ENCODE data around the gene AFP.

Gene AFP

GRCh38 chr4:73396993-73397972 is 38.7 kb upstream of the AFP start:
- Histone ChIP-seq H3K27ac (ENCODE audit: low read depth, low read length) (no peak overlapping the region), H2AFZ (ENCODE audit: low read depth, low read length, severe bottlenecking) (no peak overlapping the region), H3K9me2 (replicated peaks; ENCODE audit: insufficient read depth, low read length) (no peaks in the 10 kb centered on the region), H3K9me3 (ENCODE audit: insufficient read depth, low read length) (no peaks in the 10 kb centered on the region), H3K79me2 (ENCODE audit: insufficient read depth, low read length) (no peaks in the 10 kb centered on the region), H3K4me3 (ENCODE audit: insufficient read depth, low read length, poor library complexity, severe bottlenecking) (no peak overlapping the region), H3K4me2 (ENCODE audit: low read depth, low read length, poor library complexity, severe bottlenecking) (no peak overlapping the region), H3F3A (ENCODE audit: insufficient read depth) (no peaks in the 10 kb centered on the region), H4K20me1 (ENCODE audit: low read depth, low read length) (no peaks in the 10 kb centered on the region), H3K9ac (ENCODE audit: low read length) (no peak overlapping the region), H3K36me3 (ENCODE audit: low read length) (no peaks in the 10 kb centered on the region), H3K27me3 (ENCODE audit: low read length) (no peaks in the 10 kb centered on the region)
- no peak for TF ChIP-seq EZH2phosphoT487 (conservative IDR thresholded peaks at IDR 0.05; ENCODE audit: low read length)
- TF ChIP-seq CTCF (IDR thresholded peaks at IDR 0.05; ENCODE audit: insufficient read depth, low read length, poor library complexity, severe bottlenecking) = no peak

GRCh38 chr4:73401412-73401811 is 34.6 kb upstream of the AFP start:
- Histone ChIP-seq H3K27ac (ENCODE audit: low read depth, low read length) (no peak overlapping the region), H3K27me3 (ENCODE audit: low read length) (no peaks in the 10 kb centered on the region), H3K9me3 (ENCODE audit: insufficient read depth, low read length) (no peaks in the 10 kb centered on the region), H3K79me2 (ENCODE audit: insufficient read depth, low read length) (no peaks in the 10 kb centered on the region), H3K4me3 (ENCODE audit: insufficient read depth, low read length, poor library complexity, severe bottlenecking) (no peak overlapping the region), H3K9me2 (replicated peaks; ENCODE audit: insufficient read depth, low read length) (no peaks in the 10 kb centered on the region), H3K4me2 (ENCODE audit: low read depth, low read length, poor library complexity, severe bottlenecking) (no peak overlapping the region), H3K9ac (ENCODE audit: low read length) (no peak overlapping the region), H3F3A (ENCODE audit: insufficient read depth) (no peaks in the 10 kb centered on the region), H3K36me3 (ENCODE audit: low read length) (no peaks in the 10 kb centered on the region), H4K20me1 (ENCODE audit: low read depth, low read length) (no peaks in the 10 kb centered on the region), H2AFZ (ENCODE audit: low read depth, low read length, severe bottlenecking) (no peak overlapping the region)
- TF ChIP-seq CTCF (IDR thresholded peaks at IDR 0.05; ENCODE audit: insufficient read depth, low read length, poor library complexity, severe bottlenecking) = no peak
- TF ChIP-seq EZH2phosphoT487 (conservative IDR thresholded peaks at IDR 0.05; ENCODE audit: low read length) = no peak

- Histone ChIP-seq H3K4me3 (ENCODE audit: insufficient read depth, low read length, poor library complexity, severe bottlenecking) (no peak within 1 kb of the TSS), H3F3A (ENCODE audit: insufficient read depth) (no peaks in the 10 kb centered on the region), H3K27me3 (ENCODE audit: low read length) (no peaks in the 10 kb centered on the region), H3K27ac (ENCODE audit: low read depth, low read length) (no peak within 1 kb of the TSS), H4K20me1 (ENCODE audit: low read depth, low read length) (no peaks in the 10 kb centered on the region), H3K9ac (ENCODE audit: low read length) (no peak within 1 kb of the TSS), H3K79me2 (ENCODE audit: insufficient read depth, low read length) (no peaks in the 10 kb centered on the region), H3K9me2 (replicated peaks; ENCODE audit: insufficient read depth, low read length) (no peaks in the 10 kb centered on the region), H2AFZ (ENCODE audit: low read depth, low read length, severe bottlenecking) (no peak within 1 kb of the TSS), H3K36me3 (ENCODE audit: low read length) (no peaks in the 10 kb centered on the region), H3K9me3 (ENCODE audit: insufficient read depth, low read length) (no peaks in the 10 kb centered on the region), H3K4me2 (ENCODE audit: low read depth, low read length, poor library complexity, severe bottlenecking) (no peak within 1 kb of the TSS)
- no peak for TF ChIP-seq CTCF (IDR thresholded peaks at IDR 0.05; ENCODE audit: insufficient read depth, low read length, poor library complexity, severe bottlenecking)
- TF ChIP-seq EZH2phosphoT487 (conservative IDR thresholded peaks at IDR 0.05; ENCODE audit: low read length) = no peak
Measured at GRCh38 chr4:73404042-73404441, 32.0 kb upstream of the AFP start, which contains the start of gene ALB. TSS of gene ALB (plus strand) at chr4:73404287. CDS start at chr4:73404328, 41 bp downstream.
